Uterus (tissue), 4 donors: ENCODE measurements around the gene OR8G5. TPM values are rescaled to one million over a fixed set of nuclear protein-coding genes. Genes with fewer than 3 reads are reported as not detected.
"Not testable (repeated sequence)": the region's sequence is repeated elsewhere in the genome, so short reads cannot be mapped to it uniquely, and the experiment has no call there.

Experiments
- DNase-seq, 2 donors: peaks; one replicate each; pipeline ENCODE4 v3.0.0-alpha.2; 2019 to 2020
- H3K27ac ChIP-seq, 2 donors: fragments of 200-600 bp; sonication (generic); 1 replicate in 1 of 2; 2 replicates in 1 of 2; pipeline ENCODE4 v1.5.1; 2016 to 2018
- H3K27me3 ChIP-seq, 2 donors: fragments of 200-600 bp; sonication (generic); one replicate each; pipeline ENCODE4 v1.5.1; 2018 to 2019; ENCODE audit warnings: control low read depth in 1 of 2
- H3K36me3 ChIP-seq, 2 donors: fragments of 200-600 bp; sonication (generic); one replicate each; pipeline ENCODE4 v1.5.1; 2019; ENCODE audit warnings: control low read depth in 1 of 2
- H3K4me1 ChIP-seq, 2 donors: fragments of 200-600 bp; sonication (generic); one replicate each; pipeline ENCODE4 v1.5.1; 2018 to 2019; ENCODE audit warnings: control low read depth in 1 of 2
- H3K4me3 ChIP-seq, 2 donors: fragments of 200-600 bp; sonication (generic); 1 replicate in 1 of 2; 2 replicates in 1 of 2; pipeline ENCODE4 v1.5.1; 2018 to 2019; ENCODE audit warnings: mild to moderate bottlenecking in 1 of 2
- H3K9me3 ChIP-seq, 2 donors: fragments of 200-600 bp; sonication (generic); one replicate each; pipeline ENCODE4 v1.5.1; 2019; ENCODE audit warnings: control low read depth in 1 of 2
- CTCF ChIP-seq, 4 experiments: fragments of 200-600 bp in 2 of 4; fragments of 450-650 bp in 2 of 4; sonication (generic) in 2 of 4; IDR thresholded peaks; one replicate each; pipeline ENCODE4 v1.5.1; 2016 to 2019; ENCODE audit warnings: antibody characterized with exemption in 4 of 4, mild to moderate bottlenecking in 2 of 4, moderate library complexity in 1 of 4
- POLR2A ChIP-seq, 2 donors: fragments of 450-650 bp; IDR thresholded peaks; one replicate each; pipeline ENCODE4 v1.6.1; 2016; ENCODE audit warnings: antibody characterized with exemption in 2 of 2, mild to moderate bottlenecking in 1 of 2, moderate library complexity in 1 of 2
- intact Hi-C: fragments of 100-400 bp; cut with DNase I; formaldehyde crosslinking; loops from one replicate; pipeline ENCODE4 v1.15.1; 2023; ENCODE audit warnings: low total_unique reads
- total RNA-seq, 4 donors: library from RNA; depleted of rRNA in 3 of 4; stranded (reverse); fragments of >200 nt in 3 of 4; gene quantifications; one replicate each; pipeline versions ENCODE4 v1.1.0 to v1.2.4, GENCODE V29; 2014 to 2023
- donor health status: DM: yes; HTN: yes; CAD: no.

OR8G5 gene
- total RNA-seq, 4 donors from 2014 or later = not detected

- Histone ChIP-seq H3K27ac (no peak overlapping the region), H3K4me1 (no peaks in the 10 kb centered on the region), H3K27me3 (no peaks in the 10 kb centered on the region), H3K9me3 (no peaks in the 10 kb centered on the region), H3K4me3 (no peak overlapping the region), H3K36me3 (no peaks in the 10 kb centered on the region)
- DNase-seq = no peak
- intact Hi-C loops = no loop called here
- TF ChIP-seq CTCF (IDR thresholded peaks at IDR 0.05) = no peak
- no peak for TF ChIP-seq POLR2A (IDR thresholded peaks at IDR 0.05)
Observed at GRCh38 chr11:124233376-124233775, 22.8 kb upstream of the OR8G5 start.

- Histone ChIP-seq H3K27me3 (no peaks in the 10 kb centered on the region), H3K4me1 (no peaks in the 10 kb centered on the region), H3K27ac (no peak overlapping the region), H3K36me3 (no peaks in the 10 kb centered on the region), H3K4me3 (no peak overlapping the region), H3K9me3 (no peaks in the 10 kb centered on the region)
- no peak for DNase-seq
- intact Hi-C loops = no loop called here
- no peak for TF ChIP-seq POLR2A (IDR thresholded peaks at IDR 0.05)
- TF ChIP-seq CTCF (IDR thresholded peaks at IDR 0.05) = no peak
Observed at GRCh38 chr11:124238512-124238911, 17.7 kb upstream of the OR8G5 start.

- Histone ChIP-seq H3K4me3 (no peak within 1 kb of the TSS), H3K4me1 (no peaks in the 10 kb centered on the region), H3K27me3 (no peaks in the 10 kb centered on the region), H3K27ac (no peak within 1 kb of the TSS), H3K9me3 (no peaks in the 10 kb centered on the region), H3K36me3 (no peaks in the 10 kb centered on the region)
- intact Hi-C loops = no loop called here
- DNase-seq = no peak
- TF ChIP-seq POLR2A (IDR thresholded peaks at IDR 0.05) = no peak
- TF ChIP-seq CTCF (IDR thresholded peaks at IDR 0.05) = no peak
Observed at GRCh38 chr11:124240621-124241397, 15.4 kb upstream of the OR8G5 start, which contains the start of gene OR8G1. TSS of gene OR8G1 (plus strand) at chr11:124241095. CDS start at chr11:124249676, 8,581 bp downstream.

GRCh38 chr11:124249869-124250268 lies 6.3 kb upstream of the OR8G5 start:
- DNase-seq, intact Hi-C loops, H3K4me1 ChIP-seq, H3K27me3 ChIP-seq, H3K36me3 ChIP-seq, H3K9me3 ChIP-seq, H3K27ac ChIP-seq, H3K4me3 ChIP-seq: not testable (repeated sequence)

DNA sequence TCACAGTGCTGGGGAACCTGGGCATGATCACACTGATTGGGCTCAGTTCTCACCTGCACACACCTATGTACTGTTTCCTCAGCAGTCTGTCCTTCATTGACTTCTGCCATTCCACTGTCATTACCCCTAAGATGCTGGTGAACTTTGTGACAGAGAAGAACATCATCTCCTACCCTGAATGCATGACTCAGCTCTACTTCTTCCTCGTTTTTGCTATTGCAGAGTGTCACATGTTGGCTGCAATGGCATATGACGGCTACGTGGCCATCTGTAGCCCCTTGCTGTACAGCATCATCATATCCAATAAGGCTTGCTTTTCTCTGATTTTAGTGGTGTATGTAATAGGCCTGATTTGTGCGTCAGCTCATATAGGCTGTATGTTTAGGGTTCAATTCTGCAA lies 8.9 kb downstream of the OR8G5 start:
- H3K4me3 ChIP-seq, H3K36me3 ChIP-seq, H3K9me3 ChIP-seq, DNase-seq, H3K27ac ChIP-seq, H3K4me1 ChIP-seq, intact Hi-C loops, H3K27me3 ChIP-seq: not testable (repeated sequence)

- H3K27ac ChIP-seq, DNase-seq, H3K27me3 ChIP-seq, H3K4me3 ChIP-seq, H3K4me1 ChIP-seq, intact Hi-C loops, H3K9me3 ChIP-seq, H3K36me3 ChIP-seq: not testable (repeated sequence)
Observed at GRCh38 chr11:124270886-124271285, 14.7 kb downstream of the OR8G5 start.

GRCh38 chr11:124274000-124274399 lies 17.8 kb downstream of the OR8G5 start:
- no peaks in the 10 kb centered on the region for H3K4me1 ChIP-seq
- TF ChIP-seq POLR2A (IDR thresholded peaks at IDR 0.05) (no peak), CTCF (IDR thresholded peaks at IDR 0.05) (no peak)
- H3K4me3 ChIP-seq = no peak overlapping the region
- H3K36me3 ChIP-seq = no peaks in the 10 kb centered on the region
- intact Hi-C loops = no loop called here
- H3K27me3 ChIP-seq = no peaks in the 10 kb centered on the region
- H3K27ac ChIP-seq = no peak overlapping the region
- no peak for DNase-seq
- H3K9me3 ChIP-seq = no peaks in the 10 kb centered on the region
